ELF-1 (cell line): ENCODE measurements around the gene PLXDC2.
"Not testable (repeated sequence)": the region's sequence is repeated elsewhere in the genome, so short reads cannot be mapped to it uniquely, and the experiment has no call there.

ENCODE experiments used
- DNase-seq: peaks from one replicate; pipeline ENCODE4 v3.0.0-alpha.2; 2016; ENCODE audit warnings: low read depth, low spot score

The PLXDC2 gene

GRCh38 chr10:19816411-19817230 lies at the start of gene PLXDC2:
Gene PLXDC2 (plus strand): TSS chr10:19816432.
- peak; percentile 81 for DNase-seq

- DNase-seq, result peak; percentile 81
Measured at GRCh38 chr10:19767876-19768275, 48.4 kb upstream of the PLXDC2 start.

DNA sequence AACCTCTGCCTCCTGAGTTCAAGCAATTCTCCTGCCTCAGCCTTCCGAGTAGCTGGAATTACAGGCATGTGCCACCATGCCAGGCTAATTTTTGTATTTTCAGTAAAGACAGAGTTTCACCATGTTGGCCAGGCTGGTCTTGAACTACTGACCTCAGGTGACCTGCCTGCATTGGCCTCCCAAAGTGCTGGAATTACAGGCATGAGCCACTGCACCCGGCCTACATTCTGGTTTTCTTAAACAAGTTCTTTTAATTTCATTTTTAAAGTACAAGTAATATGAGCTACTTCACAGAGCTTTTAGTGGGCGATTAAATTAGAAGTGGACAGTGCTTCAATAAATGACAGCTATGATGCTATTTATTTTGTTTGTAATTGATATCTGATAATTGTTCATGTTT lies 46.4 kb upstream of the PLXDC2 start:
- DNase-seq, result not testable (repeated sequence)

DNA sequence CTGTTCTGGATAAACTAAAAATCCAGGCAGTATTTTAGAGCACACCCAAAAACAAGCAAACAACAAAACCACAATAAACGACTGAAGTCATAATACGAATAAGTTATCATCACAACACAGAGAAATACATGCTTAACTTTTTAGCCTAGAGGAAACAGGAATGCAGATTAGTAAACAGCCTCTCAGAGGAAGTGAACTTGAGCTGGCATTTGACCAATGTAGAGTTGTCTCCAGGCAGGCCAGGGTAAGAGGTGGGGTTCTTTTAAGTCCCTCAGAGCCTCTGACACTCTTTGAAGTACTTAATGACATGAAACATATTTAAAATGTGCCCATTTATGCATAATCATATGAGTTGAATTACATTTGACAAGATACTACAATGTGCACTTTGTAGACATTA lies 43.3 kb upstream of the PLXDC2 start:
- DNase-seq, result no peak

GRCh38 chr10:19775296-19775695 lies 40.9 kb upstream of the PLXDC2 start:
- DNase-seq, result no peak

DNA sequence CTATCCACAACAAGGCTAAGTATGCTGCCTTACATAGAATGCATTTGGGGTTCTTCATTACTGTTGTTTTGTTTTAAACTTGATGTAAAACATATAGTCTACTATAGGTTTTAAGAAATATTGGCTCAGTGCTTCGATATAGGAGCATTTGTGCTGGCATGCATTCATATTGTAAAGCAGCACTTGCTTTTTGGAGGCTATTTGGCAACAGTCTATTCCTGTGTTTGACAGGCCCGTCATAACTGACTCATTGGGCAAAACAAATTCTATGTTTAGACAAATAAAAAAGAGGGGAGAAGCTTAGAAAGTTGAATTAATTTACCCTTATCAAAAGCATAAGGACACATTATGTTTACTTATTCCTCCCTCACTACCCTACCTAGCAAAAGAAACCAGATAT lies 38.4 kb upstream of the PLXDC2 start:
- DNase-seq, result no peak

- no peak for DNase-seq
Measured at GRCh38 chr10:19778996-19779395, 37.2 kb upstream of the PLXDC2 start.

DNA sequence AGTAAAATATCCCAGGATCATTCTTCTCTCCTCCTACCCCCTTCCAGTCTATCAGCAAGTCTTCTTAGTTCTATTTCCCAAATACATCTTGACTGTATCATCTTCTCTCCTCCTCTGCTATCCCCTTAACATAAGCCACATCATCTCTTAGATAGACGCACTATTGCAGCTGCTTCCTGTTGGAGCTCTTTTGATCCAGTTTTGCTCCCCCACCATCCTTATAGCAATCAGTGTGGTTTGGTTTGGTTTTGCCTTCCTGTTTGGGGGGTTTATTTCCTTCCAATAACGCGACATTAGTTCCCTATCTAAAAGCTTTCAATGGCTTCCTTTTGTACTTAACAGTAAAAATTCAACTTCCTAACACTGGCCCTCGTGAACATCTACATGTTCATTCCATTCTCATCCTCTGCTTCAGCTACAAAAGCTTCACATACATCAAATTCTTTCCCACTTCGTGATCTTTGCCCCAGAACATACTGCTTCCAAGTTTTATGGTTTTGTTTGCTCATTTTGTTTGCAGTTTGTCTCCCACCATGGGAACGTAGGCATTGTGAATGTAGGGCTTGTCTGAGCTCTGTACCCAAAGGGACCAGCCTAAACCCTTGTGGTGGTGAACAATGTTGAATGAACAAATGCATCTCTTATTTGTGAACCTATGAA lies 33.7 kb upstream of the PLXDC2 start:
- DNase-seq, result no peak

- DNase-seq, result no peak
Measured at GRCh38 chr10:19783721-19784120, 32.5 kb upstream of the PLXDC2 start.

- no peak for DNase-seq
Measured at GRCh38 chr10:19785366-19785765, 30.9 kb upstream of the PLXDC2 start.

- DNase-seq, result no peak
Measured at GRCh38 chr10:19788075-19788686, 28.1 kb upstream of the PLXDC2 start.

- DNase-seq, result no peak
Measured at GRCh38 chr10:19788902-19789301, 27.3 kb upstream of the PLXDC2 start.

GRCh38 chr10:19789607-19790006 lies 26.6 kb upstream of the PLXDC2 start:
- no peak for DNase-seq

DNA sequence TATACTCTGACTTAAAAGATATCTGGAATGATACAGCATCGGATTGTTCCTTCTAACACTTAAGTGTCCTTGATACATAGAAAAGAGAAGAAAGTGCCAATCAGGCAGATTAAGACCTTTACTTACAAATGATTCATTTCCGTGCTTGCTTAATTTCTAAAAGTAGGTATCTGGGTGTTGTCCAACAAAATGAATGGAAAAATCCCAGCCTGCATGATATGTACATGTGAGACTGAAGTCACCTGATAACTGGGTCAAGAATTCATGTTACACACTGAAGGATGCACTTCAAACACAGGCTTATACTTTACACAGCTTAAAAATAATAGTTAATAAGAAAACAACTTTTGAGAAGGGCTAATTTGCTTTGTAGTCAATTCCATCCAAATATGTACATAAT lies 25.2 kb upstream of the PLXDC2 start:
- DNase-seq, result no peak

- DNase-seq, result no peak
Measured at GRCh38 chr10:19795684-19796083, 20.5 kb upstream of the PLXDC2 start.

- no peak for DNase-seq
Measured at GRCh38 chr10:19800161-19800560, 16.1 kb upstream of the PLXDC2 start.

GRCh38 chr10:19801369-19801768 lies 14.9 kb upstream of the PLXDC2 start:
- no peak for DNase-seq

GRCh38 chr10:19803676-19804075 lies 12.6 kb upstream of the PLXDC2 start:
- no peak for DNase-seq

DNA sequence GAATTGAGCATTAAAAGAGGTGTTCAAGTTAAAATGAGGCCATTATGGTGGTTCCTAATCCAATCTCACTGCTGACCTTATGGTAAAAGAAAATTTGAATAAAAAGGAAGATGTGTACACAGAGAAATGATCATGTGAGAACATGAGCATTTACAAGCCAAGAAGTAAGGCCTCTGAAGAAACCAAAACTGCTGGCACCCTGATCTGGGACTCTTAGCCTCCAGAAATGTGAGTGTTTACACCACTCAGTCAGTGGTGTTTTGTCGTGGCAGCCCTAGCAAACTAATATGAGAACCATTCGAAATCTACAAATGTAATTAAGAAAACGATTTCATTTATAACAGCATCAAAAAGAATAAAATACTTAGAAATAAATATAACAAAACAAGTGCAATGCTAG lies 6.8 kb upstream of the PLXDC2 start:
- no peak for DNase-seq

DNA sequence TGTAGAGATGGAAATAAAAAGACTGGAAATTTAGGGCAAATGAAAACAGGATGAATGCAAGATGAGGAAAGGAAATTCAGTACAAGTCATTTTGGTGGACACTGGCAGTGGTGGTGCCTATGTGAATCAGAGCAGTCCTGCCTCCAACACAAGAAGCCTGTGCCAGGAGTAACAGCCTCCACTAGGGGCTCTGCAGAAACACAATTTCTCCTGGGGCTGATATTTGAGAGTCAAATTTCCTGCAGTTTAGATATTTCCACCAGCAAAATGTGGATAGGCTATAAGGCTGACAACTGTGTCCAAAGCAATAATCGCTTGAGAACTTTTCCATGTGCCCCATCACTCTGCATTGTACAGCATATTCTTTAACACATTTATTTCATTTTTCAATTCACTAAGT lies 4.7 kb upstream of the PLXDC2 start:
- DNase-seq, result no peak

- DNase-seq, result no peak
Measured at GRCh38 chr10:19812976-19813375, 3.3 kb upstream of the PLXDC2 start.

- peak; percentile 61 for DNase-seq
Measured at GRCh38 chr10:19815036-19815730, 1.0 kb upstream of the PLXDC2 start.
